Upper lobe of left lung (tissue), 6 donors: ENCODE measurements around the gene NDUFA6. TPM values are rescaled to one million over a fixed set of nuclear protein-coding genes. Genes with fewer than 3 reads are reported as not detected.
"Not testable (repeated sequence)": the region's sequence is repeated elsewhere in the genome, so short reads cannot be mapped to it uniquely, and the experiment has no call there.

Experiments
- ATAC-seq, 2 donors: fragments of 200-7000 bp; cut with Tn5 transposase; one replicate each; pipeline ENCODE4 v1.9.1; 2022; ENCODE audit warnings: mild to moderate bottlenecking in 2 of 2, moderate library complexity in 2 of 2; ENCODE audit not compliant: low FRiP score in 2 of 2
- DNase-seq, 2 donors: peaks; one replicate each; pipeline ENCODE4 v3.0.0-alpha.2; 2019 to 2020
- H3K27ac ChIP-seq, 4 donors: fragments of 200-600 bp; sonication (generic); one replicate each; pipeline ENCODE4 v1.5.1; 2016 to 2019
- H3K27me3 ChIP-seq, 4 donors: fragments of 200-600 bp; sonication (generic); one replicate each; pipeline ENCODE4 v1.5.1; 2017 to 2019
- H3K36me3 ChIP-seq, 4 donors: fragments of 200-600 bp; sonication (generic); one replicate each; pipeline ENCODE4 v1.5.1; 2016 to 2019
- H3K4me1 ChIP-seq, 4 donors: fragments of 200-600 bp; sonication (generic); one replicate each; pipeline ENCODE4 v1.5.1; 2018 to 2019
- H3K4me3 ChIP-seq, 4 donors: fragments of 200-600 bp; sonication (generic); one replicate each; pipeline ENCODE4 v1.5.1; 2017 to 2019; ENCODE audit warnings: mild to moderate bottlenecking in 2 of 4, moderate library complexity in 1 of 4
- H3K9me3 ChIP-seq, 4 donors: fragments of 200-600 bp; sonication (generic); one replicate each; pipeline ENCODE4 v1.5.1; 2018 to 2019
- EP300 ChIP-seq, 4 donors: sonication (generic); formaldehyde crosslinking; IDR thresholded peaks; one replicate each; pipeline ENCODE4 v1.5.1; 2017; ENCODE audit warnings: antibody characterized with exemption in 4 of 4, control low read depth in 2 of 4
- POLR2A ChIP-seq, 4 donors: fragments of 450-650 bp; IDR thresholded peaks; one replicate each; pipeline ENCODE4 v1.5.1; 2016 to 2017; ENCODE audit warnings: antibody characterized with exemption in 4 of 4, mild to moderate bottlenecking in 2 of 4
- POLR2AphosphoS5 ChIP-seq, 2 donors: sonication (generic); formaldehyde crosslinking; IDR thresholded peaks; one replicate each; pipeline ENCODE4 v1.5.1; 2017; ENCODE audit warnings: antibody characterized with exemption in 2 of 2
- WGBS, 2 donors: methylation state at CpG; one replicate each; pipeline ENCODE4 v1.1.5; 2017 to 2018; 5-methylcytosine and 5-hydroxymethylcytosine counted together
- total RNA-seq, 6 donors: library from RNA; depleted of rRNA in 4 of 6; stranded (reverse); fragments of >200 nt in 4 of 6; gene quantifications; one replicate each; pipeline versions ENCODE4 v1.1.0 to v1.2.1, GENCODE V29; 2016 to 2021
- TF ChIP-seq, protein P1 (sequence below), 6 experiments: fragments of 450-650 bp in 4 of 6; fragments of 200-600 bp in 2 of 6; sonication (generic) in 2 of 6; IDR thresholded peaks; one replicate each; pipeline ENCODE4 v1.5.1; 2016 to 2019; ENCODE audit warnings: antibody characterized with exemption in 6 of 6
- donor health status: DM: no; HTN: no; CAD: no; lungs with moderate emphysema.
- donor health status: DM: no; HTN: yes; CAD: no; lungs with severe emphysema.

Gene NDUFA6
- total RNA-seq, 6 donors from 2014 or later = 7.3 to 51.4 (median 46.4) TPM

- TF ChIP-seq POLR2AphosphoS5 (IDR thresholded peaks at IDR 0.05) (no peak), POLR2A (IDR thresholded peaks at IDR 0.05) (no peak), EP300 (IDR thresholded peaks at IDR 0.05) (no peak)
- TF ChIP-seq, protein P1, sequence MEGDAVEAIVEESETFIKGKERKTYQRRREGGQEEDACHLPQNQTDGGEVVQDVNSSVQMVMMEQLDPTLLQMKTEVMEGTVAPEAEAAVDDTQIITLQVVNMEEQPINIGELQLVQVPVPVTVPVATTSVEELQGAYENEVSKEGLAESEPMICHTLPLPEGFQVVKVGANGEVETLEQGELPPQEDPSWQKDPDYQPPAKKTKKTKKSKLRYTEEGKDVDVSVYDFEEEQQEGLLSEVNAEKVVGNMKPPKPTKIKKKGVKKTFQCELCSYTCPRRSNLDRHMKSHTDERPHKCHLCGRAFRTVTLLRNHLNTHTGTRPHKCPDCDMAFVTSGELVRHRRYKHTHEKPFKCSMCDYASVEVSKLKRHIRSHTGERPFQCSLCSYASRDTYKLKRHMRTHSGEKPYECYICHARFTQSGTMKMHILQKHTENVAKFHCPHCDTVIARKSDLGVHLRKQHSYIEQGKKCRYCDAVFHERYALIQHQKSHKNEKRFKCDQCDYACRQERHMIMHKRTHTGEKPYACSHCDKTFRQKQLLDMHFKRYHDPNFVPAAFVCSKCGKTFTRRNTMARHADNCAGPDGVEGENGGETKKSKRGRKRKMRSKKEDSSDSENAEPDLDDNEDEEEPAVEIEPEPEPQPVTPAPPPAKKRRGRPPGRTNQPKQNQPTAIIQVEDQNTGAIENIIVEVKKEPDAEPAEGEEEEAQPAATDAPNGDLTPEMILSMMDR (IDR thresholded peaks at IDR 0.05) = no peak
- Histone ChIP-seq H3K36me3 (no peaks in the 10 kb centered on the region), H3K4me3 (no peak overlapping the region), H3K27me3 (no peaks in the 10 kb centered on the region), H3K4me1 (peaks cover 0 to 5% (median 2%) of the 10 kb centered on the region in 4 donors), H3K9me3 (no peaks in the 10 kb centered on the region), H3K27ac (no peak overlapping the region)
- DNase-seq = peak in 1 of 2 donors; percentile 55
- ATAC-seq = no peak
- 88 to 98% methylated on average over 7 to 13 of the region's 16 CpGs for WGBS, 2 donors
Measured at GRCh38 chr22:42127606-42128005, 37.0 kb upstream of the NDUFA6 start.

GRCh38 chr22:42123529-42123928, 33.0 kb upstream of the NDUFA6 start:
- not testable (repeated sequence) for ATAC-seq, H3K4me1 ChIP-seq, DNase-seq

DNA sequence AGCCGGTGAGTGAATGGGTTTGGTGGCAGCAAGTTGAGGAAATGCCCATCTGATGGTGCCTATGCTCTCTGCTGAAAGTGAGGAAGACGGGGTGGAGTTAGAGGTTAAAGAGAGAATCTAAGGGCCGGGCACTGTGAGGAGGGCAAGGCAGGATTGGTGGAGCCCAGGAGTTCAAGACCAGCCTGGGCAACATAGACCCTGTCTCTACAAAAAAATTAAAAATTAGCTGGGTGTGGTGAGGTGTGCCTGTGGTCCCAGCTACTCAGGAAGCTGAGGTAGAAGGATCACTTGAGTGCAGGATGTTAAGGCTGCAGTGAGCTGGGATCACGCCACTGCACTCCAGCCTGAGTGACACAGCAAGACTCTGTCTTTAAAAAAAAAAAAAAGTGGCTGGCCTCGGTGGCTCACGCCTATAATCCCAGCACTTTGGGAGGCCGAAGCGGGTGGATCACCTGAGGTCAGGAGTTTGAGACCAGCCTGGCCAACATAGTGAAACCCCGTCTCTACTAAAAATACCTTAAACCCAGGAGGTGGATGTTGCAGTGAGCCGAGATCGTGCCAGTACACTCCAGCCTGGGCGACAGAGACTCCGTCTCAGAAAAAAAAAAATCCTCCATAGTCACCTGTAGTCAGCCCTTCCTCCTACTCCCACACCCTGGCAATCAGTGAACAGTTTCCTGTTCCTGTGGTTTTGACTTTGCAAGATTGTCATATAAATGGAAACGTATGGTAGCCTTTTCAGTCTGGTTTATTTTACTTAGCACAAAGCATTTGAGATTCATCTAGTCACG, 29.9 kb upstream of the NDUFA6 start:
- peak overlapping the region in 1 of 4 donors; percentile 2 for H3K27ac ChIP-seq
- not testable (repeated sequence) for H3K4me3 ChIP-seq, H3K9me3 ChIP-seq, ATAC-seq, H3K36me3 ChIP-seq, H3K27me3 ChIP-seq
- DNase-seq = peak in 1 of 2 donors; percentile 65
- 39 to 59% methylated on average over 15 of the region's 15 CpGs for WGBS, 2 donors
- peaks cover 0 to 15% (median 7%) of the 10 kb centered on the region in 4 donors for H3K4me1 ChIP-seq

More at GRCh38 chr22:42123529-42123928, 33.0 kb upstream of the NDUFA6 start:
- H3K36me3 ChIP-seq, H3K27me3 ChIP-seq, H3K9me3 ChIP-seq, H3K27ac ChIP-seq, H3K4me3 ChIP-seq: not testable (repeated sequence)
- WGBS, 2 donors = no CpG with 5 or more reads among the region's 4 CpGs

DNA sequence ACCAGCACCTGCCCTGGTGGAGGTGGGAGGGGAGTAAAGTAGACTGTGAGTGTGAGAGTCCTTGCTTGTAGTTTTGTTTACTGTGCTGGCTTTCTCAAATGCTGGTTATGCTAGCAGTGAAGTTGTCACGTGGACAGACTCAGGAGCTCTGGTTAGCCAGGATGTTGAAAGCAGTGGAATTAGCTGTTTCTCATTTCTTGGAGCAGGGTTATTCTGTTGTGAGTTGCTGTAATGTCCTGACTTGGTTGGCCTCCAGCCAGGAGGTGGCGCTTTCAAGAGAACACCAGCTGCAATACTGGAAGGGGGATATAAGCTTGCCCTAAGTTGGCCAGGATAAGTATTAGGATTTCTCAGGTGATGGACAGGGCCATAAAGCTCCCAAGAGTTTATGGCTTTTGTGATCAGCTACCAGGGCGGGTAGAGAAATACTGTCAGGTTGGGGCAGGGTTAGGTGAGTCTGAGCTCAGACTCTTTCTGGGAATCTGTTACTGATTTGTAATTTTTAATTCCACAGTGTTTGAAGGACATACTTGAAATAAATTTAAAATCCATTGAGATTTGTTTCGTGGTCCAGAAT, 26.4 kb upstream of the NDUFA6 start:
- ATAC-seq (peak in 1 of 2 donors; percentile 60), DNase-seq (peak in 1 of 2 donors; percentile 71)
- Histone ChIP-seq H3K9me3 (peaks cover 0 to 17% (median 8%) of the 10 kb centered on the region in 4 donors), H3K4me1 (peaks cover 0 to 15% (median 7%) of the 10 kb centered on the region in 4 donors), H3K4me3 (no peak overlapping the region), H3K27ac (no peak overlapping the region), H3K27me3 (no peaks in the 10 kb centered on the region), H3K36me3 (no peaks in the 10 kb centered on the region)
- 63 to 78% methylated on average over 4 of the region's 4 CpGs for WGBS, 2 donors
- no peak for TF ChIP-seq EP300 (IDR thresholded peaks at IDR 0.05)
- no peak for TF ChIP-seq POLR2A (IDR thresholded peaks at IDR 0.05)
- no peak for TF ChIP-seq POLR2AphosphoS5 (IDR thresholded peaks at IDR 0.05)
- TF ChIP-seq, protein P1 (IDR thresholded peaks at IDR 0.05) = no peak

GRCh38 chr22:42115420-42115830, 24.9 kb upstream of the NDUFA6 start:
- not testable (repeated sequence) for ATAC-seq, H3K27me3 ChIP-seq, H3K4me3 ChIP-seq, H3K36me3 ChIP-seq, H3K27ac ChIP-seq, DNase-seq
- 70 to 74% methylated on average over 6 of the region's 6 CpGs for WGBS, 2 donors
- Histone ChIP-seq H3K4me1 (peaks cover 0 to 10% (median 7%) of the 10 kb centered on the region in 4 donors), H3K9me3 (peaks cover 0 to 17% (median 8%) of the 10 kb centered on the region in 4 donors)

GRCh38 chr22:42114721-42115120, 24.1 kb upstream of the NDUFA6 start:
- H3K27me3 ChIP-seq = no peaks in the 10 kb centered on the region
- no peak overlapping the region for H3K4me3 ChIP-seq
- ATAC-seq (no peak), DNase-seq (no peak)
- H3K27ac ChIP-seq = no peak overlapping the region
- no peak for TF ChIP-seq EP300 (IDR thresholded peaks at IDR 0.05)
- no peak for TF ChIP-seq POLR2AphosphoS5 (IDR thresholded peaks at IDR 0.05)
- no peak for TF ChIP-seq POLR2A (IDR thresholded peaks at IDR 0.05)
- TF ChIP-seq, protein P1 (IDR thresholded peaks at IDR 0.05) = peak in 1 of 6 experiments; percentile 27
- 87 to 89% methylated on average over 7 of the region's 7 CpGs for WGBS, 2 donors
- H3K36me3 ChIP-seq = no peaks in the 10 kb centered on the region
- peaks cover 0 to 17% (median 8%) of the 10 kb centered on the region in 4 donors for H3K9me3 ChIP-seq
- peaks cover 0 to 7% (median 2%) of the 10 kb centered on the region in 4 donors for H3K4me1 ChIP-seq

- 23 to 45% methylated on average over 4 of the region's 4 CpGs for WGBS, 2 donors
- not testable (repeated sequence) for DNase-seq, H3K27me3 ChIP-seq, H3K4me3 ChIP-seq, ATAC-seq, H3K36me3 ChIP-seq, H3K4me1 ChIP-seq, H3K27ac ChIP-seq
- peaks cover 0 to 17% (median 8%) of the 10 kb centered on the region in 4 donors for H3K9me3 ChIP-seq
Measured at GRCh38 chr22:42112793-42113192, 22.2 kb upstream of the NDUFA6 start.
